PC-9 (cell line): ENCODE measurements around the gene NEK7. TPM values are rescaled to one million over a fixed set of nuclear protein-coding genes. Genes with fewer than 3 reads are reported as not detected.

Experiments used
- BruUV-seq: library from RNA; stranded (reverse); fragments of 400-500 nt; replicated peaks from 2 replicates; lab custom pipeline; 2021; lab: Mats Ljungman, UMichigan
- CTCF ChIA-PET: fragments of 300-600 bp; sonication (Branson Sonifier 250); formaldehyde crosslinking; loops from one replicate; lab custom pipeline; 2022; ENCODE audit warnings: antibody characterized with exemption; lab: Charles Lee
- POLR2A ChIA-PET: fragments of 300-600 bp; sonication (Branson Sonifier 250); formaldehyde crosslinking; loops from one replicate; lab custom pipeline; 2022; ENCODE audit warnings: antibody characterized with exemption; ENCODE audit not compliant: unreplicated experiment; lab: Charles Lee
- DNase-seq, 2 experiments: peaks; one replicate each; pipeline versions ENCODE4 v3.0.0 to v3.0.0-alpha.2; 2015 to 2022; ENCODE audit warnings: mixed read lengths in 1 of 2
- H2AFZ ChIP-seq: fragments of 200-600 bp; sonication (generic); 2 replicates; pipeline ENCODE4 v1.8.1; 2017; ENCODE audit warnings: antibody characterized with exemption
- H3F3A ChIP-seq: fragments of 200-600 bp; sonication (generic); 2 replicates; pipeline ENCODE4 v1.8.1; 2017; ENCODE audit warnings: antibody characterized with exemption, mild to moderate bottlenecking, low read depth; ENCODE audit not compliant: insufficient read depth
- H3K27ac ChIP-seq: fragments of 200-600 bp; sonication (generic); 2 replicates; pipeline ENCODE4 v1.6.1; 2016; ENCODE audit warnings: mixed run types
- H3K27me3 ChIP-seq: fragments of 200-600 bp; sonication (generic); 2 replicates; pipeline ENCODE4 v1.6.1; 2016; ENCODE audit warnings: low read depth, mixed run types; ENCODE audit not compliant: insufficient read depth
- H3K36me3 ChIP-seq: fragments of 200-600 bp; sonication (generic); 2 replicates; pipeline ENCODE4 v1.6.1; 2016; ENCODE audit warnings: low read depth, mixed run types
- H3K4me1 ChIP-seq: fragments of 200-600 bp; sonication (generic); replicated peaks from 2 replicates; pipeline ENCODE4 v1.6.1; 2016; ENCODE audit warnings: mixed run types; ENCODE audit not compliant: insufficient read depth
- H3K4me2 ChIP-seq: fragments of 200-600 bp; sonication (generic); 2 replicates; pipeline ENCODE4 v1.6.1; 2017; ENCODE audit warnings: mixed run types
- H3K4me3 ChIP-seq: fragments of 200-600 bp; sonication (generic); 2 replicates; pipeline ENCODE4 v1.6.1; 2016; ENCODE audit warnings: mixed run types
- H3K79me2 ChIP-seq: fragments of 200-600 bp; sonication (generic); 2 replicates; pipeline ENCODE4 v1.6.1; 2017; ENCODE audit warnings: low read depth, mixed run types
- H3K9me2 ChIP-seq: fragments of 200-600 bp; sonication (generic); 2 replicates; pipeline ENCODE4 v1.8.1; 2017; ENCODE audit warnings: mild to moderate bottlenecking; ENCODE audit not compliant: insufficient read depth
- H3K9me3 ChIP-seq: fragments of 200-600 bp; sonication (generic); 2 replicates; pipeline ENCODE4 v1.8.1; 2016; ENCODE audit warnings: low read depth; ENCODE audit not compliant: insufficient read depth
- H4K20me1 ChIP-seq: fragments of 200-600 bp; sonication (generic); 2 replicates; pipeline ENCODE4 v1.8.1; 2017; ENCODE audit not compliant: insufficient read depth
- CTCF ChIP-seq: fragments of 200-600 bp; sonication (generic); conservative IDR thresholded peaks from 2 replicates; pipeline ENCODE4 v1.6.1; 2017; ENCODE audit warnings: mixed run types, antibody characterized with exemption, mild to moderate bottlenecking, moderate library complexity
- EZH2 ChIP-seq: fragments of 200-600 bp; sonication (generic); IDR thresholded peaks from 2 replicates; pipeline ENCODE4 v1.8.0; 2017; ENCODE audit warnings: antibody characterized with exemption, low read depth
- intact Hi-C: fragments of 100-400 bp; cut with micrococcal nuclease; formaldehyde crosslinking; loops from one replicate; pipeline ENCODE4 v1.10.0; 2022; ENCODE audit not compliant: unreplicated experiment
- total RNA-seq: library from RNA; stranded (reverse); gene quantifications from 2 replicates; pipeline ENCODE4 v1.2.3, GENCODE V29; 2021

NEK7 gene
- total RNA-seq, 1 experiment from 2014 or later = 67.4 TPM

- no peaks in the 10 kb centered on the region for H3F3A ChIP-seq
- H3K4me3 ChIP-seq = no peak overlapping the region
- H4K20me1 ChIP-seq = 0 out of 2 replicates have a peak, but pooled peaks cover 3% of the 10 kb centered on the region
- TF ChIP-seq EZH2 (no peak), CTCF (no peak)
- no peaks in the 10 kb centered on the region for H3K27me3 ChIP-seq
- POLR2A ChIA-PET = no interaction called here
- no peak overlapping the region for H2AFZ ChIP-seq
- intact Hi-C loops = no loop called here
- no TSS peak for BruUV-seq
- H3K79me2 ChIP-seq = peaks cover 78% of the 10 kb centered on the region
- H3K4me2 ChIP-seq = no peak overlapping the region
- no peak for DNase-seq
- CTCF ChIA-PET = no interaction called here
- no peaks in the 10 kb centered on the region for H3K36me3 ChIP-seq
- no peaks in the 10 kb centered on the region for H3K4me1 ChIP-seq
- H3K27ac ChIP-seq = no peak overlapping the region
- H3K9me2 ChIP-seq = no peaks in the 10 kb centered on the region
- no peaks in the 10 kb centered on the region for H3K9me3 ChIP-seq
These were observed 39.8 kb downstream of the NEK7 start for GRCh38 chr1:198196630-198197029.

GRCh38 chr1:198197285-198197684 is 40.5 kb downstream of the NEK7 start:
- Histone ChIP-seq H3K27me3 (no peaks in the 10 kb centered on the region), H3K4me2 (no peak overlapping the region), H3K9me3 (no peaks in the 10 kb centered on the region), H3K4me1 (no peaks in the 10 kb centered on the region), H2AFZ (no peak overlapping the region), H3F3A (no peaks in the 10 kb centered on the region), H3K27ac (no peak overlapping the region), H3K79me2 (peaks cover 77% of the 10 kb centered on the region), H3K4me3 (no peak overlapping the region), H3K9me2 (no peaks in the 10 kb centered on the region), H4K20me1 (0 out of 2 replicates have a peak, but pooled peaks cover 3% of the 10 kb centered on the region), H3K36me3 (no peaks in the 10 kb centered on the region)
- ChIA-PET POLR2A (no interaction called here), CTCF (no interaction called here)
- no peak for DNase-seq
- no TSS peak for BruUV-seq
- TF ChIP-seq EZH2 (no peak), CTCF (no peak)
- intact Hi-C loops = no loop called here

GRCh38 chr1:198199105-198199504 is 42.3 kb downstream of the NEK7 start:
- CTCF ChIA-PET = no interaction called here
- no peak overlapping the region for H3K4me2 ChIP-seq
- no peaks in the 10 kb centered on the region for H3F3A ChIP-seq
- H3K9me3 ChIP-seq = no peaks in the 10 kb centered on the region
- no peak overlapping the region for H3K27ac ChIP-seq
- no peaks in the 10 kb centered on the region for H3K27me3 ChIP-seq
- BruUV-seq = no TSS peak
- peaks cover 67% of the 10 kb centered on the region for H3K79me2 ChIP-seq
- no peak for DNase-seq
- H4K20me1 ChIP-seq = 0 out of 2 replicates have a peak, but pooled peaks cover 3% of the 10 kb centered on the region
- H3K4me1 ChIP-seq = no peaks in the 10 kb centered on the region
- TF ChIP-seq CTCF (no peak), EZH2 (no peak)
- H2AFZ ChIP-seq = no peak overlapping the region
- H3K4me3 ChIP-seq = no peak overlapping the region
- H3K9me2 ChIP-seq = no peaks in the 10 kb centered on the region
- intact Hi-C loops = no loop called here
- POLR2A ChIA-PET = interaction anchor here (0.5 kb wide), 1 partner anchor 124 kb away, joined by 21 read pairs; no protein-coding TSS in a partner anchor
- no peaks in the 10 kb centered on the region for H3K36me3 ChIP-seq
